Measurements from ENCODE around the gene TNNI3K. TPM values are rescaled to one million over a fixed set of nuclear protein-coding genes. Genes with fewer than 3 reads are reported as not detected.

The TNNI3K gene, protein sequence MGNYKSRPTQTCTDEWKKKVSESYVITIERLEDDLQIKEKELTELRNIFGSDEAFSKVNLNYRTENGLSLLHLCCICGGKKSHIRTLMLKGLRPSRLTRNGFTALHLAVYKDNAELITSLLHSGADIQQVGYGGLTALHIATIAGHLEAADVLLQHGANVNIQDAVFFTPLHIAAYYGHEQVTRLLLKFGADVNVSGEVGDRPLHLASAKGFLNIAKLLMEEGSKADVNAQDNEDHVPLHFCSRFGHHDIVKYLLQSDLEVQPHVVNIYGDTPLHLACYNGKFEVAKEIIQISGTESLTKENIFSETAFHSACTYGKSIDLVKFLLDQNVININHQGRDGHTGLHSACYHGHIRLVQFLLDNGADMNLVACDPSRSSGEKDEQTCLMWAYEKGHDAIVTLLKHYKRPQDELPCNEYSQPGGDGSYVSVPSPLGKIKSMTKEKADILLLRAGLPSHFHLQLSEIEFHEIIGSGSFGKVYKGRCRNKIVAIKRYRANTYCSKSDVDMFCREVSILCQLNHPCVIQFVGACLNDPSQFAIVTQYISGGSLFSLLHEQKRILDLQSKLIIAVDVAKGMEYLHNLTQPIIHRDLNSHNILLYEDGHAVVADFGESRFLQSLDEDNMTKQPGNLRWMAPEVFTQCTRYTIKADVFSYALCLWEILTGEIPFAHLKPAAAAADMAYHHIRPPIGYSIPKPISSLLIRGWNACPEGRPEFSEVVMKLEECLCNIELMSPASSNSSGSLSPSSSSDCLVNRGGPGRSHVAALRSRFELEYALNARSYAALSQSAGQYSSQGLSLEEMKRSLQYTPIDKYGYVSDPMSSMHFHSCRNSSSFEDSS
- total RNA-seq, result 100 to 1,000 TPM in 2 of 10 donors, 10 to 100 TPM in 8; 58.1 to 111 (median 95.6) TPM
- polyA plus RNA-seq, result 100 to 1,000 TPM in 1 of 2 donors, 10 to 100 TPM in 1; 11.7 to 162 TPM
- long read RNA-seq, donor 1, transcript TNNI3K-201 (25 exons, 3,001 nt), result major isoform, 43 of 75 reads
- long read RNA-seq, donor 1, partial matches to known transcripts, result 20 of 75 reads
- long read RNA-seq, donor 1, other reads (novel, unspliced or antisense), result 12 of 75 reads
- long read RNA-seq, donor 2, transcript TNNI3K-201 (25 exons, 3,001 nt), result major isoform, 51 of 103 reads
- long read RNA-seq, donor 2, partial matches to known transcripts, result 30 of 103 reads
- long read RNA-seq, donor 2, other reads (novel, unspliced or antisense), result 22 of 103 reads
- long read RNA-seq, donor 3, transcript TNNI3K-201 (25 exons, 3,001 nt), result major isoform, 81 of 103 reads
- long read RNA-seq, donor 3, partial matches to known transcripts, result 15 of 103 reads
- long read RNA-seq, donor 3, other reads (novel, unspliced or antisense), result 7 of 103 reads

DNA sequence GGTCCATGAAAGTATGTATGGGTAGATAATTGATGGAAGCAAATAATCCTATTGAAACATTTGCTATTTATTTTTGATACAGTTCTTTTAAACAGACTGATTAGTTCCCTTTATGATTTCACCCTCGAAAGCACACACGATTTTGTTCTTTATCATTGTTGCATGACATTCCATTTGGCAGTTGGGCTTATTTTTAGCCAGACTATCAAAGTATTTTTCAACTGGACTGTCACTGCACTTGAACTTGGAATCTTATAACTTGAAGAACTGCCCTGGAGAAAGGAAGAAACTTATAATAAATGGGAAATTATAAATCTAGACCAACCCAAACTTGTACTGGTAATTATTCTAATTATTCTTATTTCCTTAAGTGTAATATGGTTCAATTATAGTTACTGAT lies at the start of gene TNNI3K:
TSS of gene TNNI3K (plus strand) at position 235 of the 400 bp plus-strand sequence. CDS start at position 300, 65 bp downstream.
- H3K36me3 ChIP-seq, result peaks cover 0 to 15% (median 0%) of the 10 kb centered on the region in 9 donors
- H3K4me1 ChIP-seq, result no peaks in the 10 kb centered on the region
- ATAC-seq (peak in 6 of 8 donors; percentile 16 to 75 (median 55)), DNase-seq (no peak)
- intact Hi-C loops (cut with DNase I), result no loop called here
- TF ChIP-seq, protein P1, sequence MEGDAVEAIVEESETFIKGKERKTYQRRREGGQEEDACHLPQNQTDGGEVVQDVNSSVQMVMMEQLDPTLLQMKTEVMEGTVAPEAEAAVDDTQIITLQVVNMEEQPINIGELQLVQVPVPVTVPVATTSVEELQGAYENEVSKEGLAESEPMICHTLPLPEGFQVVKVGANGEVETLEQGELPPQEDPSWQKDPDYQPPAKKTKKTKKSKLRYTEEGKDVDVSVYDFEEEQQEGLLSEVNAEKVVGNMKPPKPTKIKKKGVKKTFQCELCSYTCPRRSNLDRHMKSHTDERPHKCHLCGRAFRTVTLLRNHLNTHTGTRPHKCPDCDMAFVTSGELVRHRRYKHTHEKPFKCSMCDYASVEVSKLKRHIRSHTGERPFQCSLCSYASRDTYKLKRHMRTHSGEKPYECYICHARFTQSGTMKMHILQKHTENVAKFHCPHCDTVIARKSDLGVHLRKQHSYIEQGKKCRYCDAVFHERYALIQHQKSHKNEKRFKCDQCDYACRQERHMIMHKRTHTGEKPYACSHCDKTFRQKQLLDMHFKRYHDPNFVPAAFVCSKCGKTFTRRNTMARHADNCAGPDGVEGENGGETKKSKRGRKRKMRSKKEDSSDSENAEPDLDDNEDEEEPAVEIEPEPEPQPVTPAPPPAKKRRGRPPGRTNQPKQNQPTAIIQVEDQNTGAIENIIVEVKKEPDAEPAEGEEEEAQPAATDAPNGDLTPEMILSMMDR (IDR thresholded peaks at IDR 0.05), result no peak
- H3K27me3 ChIP-seq, result no peaks in the 10 kb centered on the region
- peaks cover 0 to 14% (median 0%) of the 10 kb centered on the region in 11 donors for H3K9me3 ChIP-seq
- peak within 1 kb of the TSS; percentile 6 to 50 (median 36) for H3K4me3 ChIP-seq
- WGBS, 2 donors, result 26 to 27% methylated on average over 2 of the region's 2 CpGs
- H3K27ac ChIP-seq, result peak within 1 kb of the TSS; percentile 4 to 79 (median 70)

DNA sequence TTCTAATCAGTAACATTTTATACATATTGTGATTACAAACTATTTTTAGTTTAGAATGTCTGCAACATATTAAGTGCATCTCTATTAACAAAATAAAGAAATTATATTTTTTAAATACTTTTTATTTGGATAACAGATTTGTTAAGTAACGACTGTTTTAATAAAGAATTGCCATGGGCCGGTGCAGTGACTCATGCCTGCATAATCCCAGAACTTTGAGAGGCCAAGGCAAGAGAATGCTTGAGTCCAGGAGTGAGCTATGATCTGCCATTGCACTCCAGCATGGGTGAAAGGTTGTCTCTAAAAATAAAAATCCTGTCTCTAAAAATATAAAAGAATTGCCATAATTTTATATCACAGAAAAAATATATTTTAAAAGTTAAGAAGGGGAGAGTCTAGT lies 41.3 kb upstream of the TNNI3K start:
- Histone ChIP-seq H3K4me3 (no peak overlapping the region), H3K27me3 (no peaks in the 10 kb centered on the region), H3K36me3 (no peaks in the 10 kb centered on the region), H3K4me1 (peaks cover 0 to 9% (median 2%) of the 10 kb centered on the region in 9 donors), H3K9me3 (no peaks in the 10 kb centered on the region), H3K27ac (no peak overlapping the region)
- peak in 1 of 2 donors; percentile 4 for DNase-seq
- intact Hi-C loops (cut with DNase I), result no loop called here
- ATAC-seq, result no peak
- WGBS, 2 donors, result 45 to 57% methylated on average over 2 of the region's 2 CpGs
- TF ChIP-seq, protein P1 (IDR thresholded peaks at IDR 0.05), result no peak

GRCh38 chr1:74195339-74195738 lies 39.8 kb upstream of the TNNI3K start:
- no peak overlapping the region for H3K27ac ChIP-seq
- peaks cover 0 to 9% (median 0%) of the 10 kb centered on the region in 9 donors for H3K36me3 ChIP-seq
- TF ChIP-seq, protein P1 (IDR thresholded peaks at IDR 0.05), result no peak
- H3K4me1 ChIP-seq, result peaks cover 0 to 23% (median 14%) of the 10 kb centered on the region in 9 donors
- H3K9me3 ChIP-seq, result no peaks in the 10 kb centered on the region
- H3K27me3 ChIP-seq, result no peaks in the 10 kb centered on the region
- H3K4me3 ChIP-seq, result no peak overlapping the region
- no peak for ATAC-seq
- intact Hi-C loops (cut with DNase I), result loop anchor here in 1 of 10 donors (5.0 kb wide), 2 partner anchors 202 to 277 kb away; no protein-coding TSS in a partner anchor
- no peak for DNase-seq

Data from heart right ventricle (tissue), 16 donors.